H9 (cell line): Measurements from ENCODE around the gene KRTAP5-1. TPM values are rescaled to one million over a fixed set of nuclear protein-coding genes. Genes with fewer than 3 reads are reported as not detected.

Source experiments
- DNase-seq: peaks from one replicate; pipeline ENCODE4 v3.0.0-alpha.2; 2017
- H2AFZ ChIP-seq: one replicate; pipeline ENCODE4 v1.6.1; 2013; ENCODE audit warnings: mild to moderate bottlenecking, low read length, control low read depth, moderate library complexity
- H2AK5ac ChIP-seq: 2 replicates; pipeline ENCODE4 v1.6.1; 2013; ENCODE audit warnings: low read length, control low read depth, mixed read lengths; ENCODE audit not compliant: insufficient read length
- H2BK120ac ChIP-seq: one replicate; pipeline ENCODE4 v1.6.1; 2013; ENCODE audit warnings: low read depth, mild to moderate bottlenecking, low read length, control low read depth, inconsistent platforms; ENCODE audit not compliant: poor library complexity, severe bottlenecking
- H2BK12ac ChIP-seq: 2 replicates; pipeline ENCODE4 v1.6.1; 2013; ENCODE audit warnings: low read length, control low read depth, mixed read lengths, low read depth; ENCODE audit not compliant: insufficient read length
- H2BK15ac ChIP-seq: 2 replicates; pipeline ENCODE4 v1.6.1; 2013; ENCODE audit warnings: low read depth, low read length, control low read depth
- H2BK20ac ChIP-seq: one replicate; pipeline ENCODE4 v1.6.1; 2013; ENCODE audit warnings: low read depth, mild to moderate bottlenecking, low read length, control low read depth, inconsistent platforms; ENCODE audit not compliant: poor library complexity, severe bottlenecking
- H2BK5ac ChIP-seq: 2 replicates; pipeline ENCODE4 v1.6.1; 2013; ENCODE audit warnings: low read length, control low read depth, mixed read lengths; ENCODE audit not compliant: insufficient read length
- H3K14ac ChIP-seq: 2 replicates; pipeline ENCODE4 v1.6.1; 2013; ENCODE audit warnings: low read length, control low read depth; ENCODE audit not compliant: insufficient read depth
- H3K18ac ChIP-seq: 2 replicates; pipeline ENCODE4 v1.6.1; 2013; ENCODE audit warnings: low read depth, mild to moderate bottlenecking, mixed read lengths, low read length, control low read depth; ENCODE audit not compliant: insufficient read length
- H3K23ac ChIP-seq: 2 replicates; pipeline ENCODE4 v1.6.1; 2013; ENCODE audit warnings: low read length, control low read depth, mixed read lengths, low read depth; ENCODE audit not compliant: insufficient read length
- H3K23me2 ChIP-seq: 2 replicates; pipeline ENCODE4 v1.6.1; 2013; ENCODE audit warnings: low read depth, mild to moderate bottlenecking, mixed read lengths, low read length, control low read depth; ENCODE audit not compliant: insufficient read length, poor library complexity, severe bottlenecking
- H3K27ac ChIP-seq: 2 replicates; pipeline ENCODE4 v1.5.1; 2013; ENCODE audit warnings: low read length, control low read depth, mixed read lengths, low read depth; ENCODE audit not compliant: insufficient read length
- H3K27me3 ChIP-seq: 2 replicates; pipeline ENCODE4 v1.6.1; 2013; ENCODE audit warnings: low read length, control low read depth, inconsistent platforms; ENCODE audit not compliant: insufficient read depth
- H3K4ac ChIP-seq: 2 replicates; pipeline ENCODE4 v1.6.1; 2013; ENCODE audit warnings: low read depth, mild to moderate bottlenecking, control low read depth, inconsistent platforms, low read length, moderate library complexity
- H3K4me1 ChIP-seq: 2 replicates; pipeline ENCODE4 v1.6.1; 2013; ENCODE audit warnings: low read length, control low read depth, inconsistent platforms; ENCODE audit not compliant: insufficient read depth
- H3K4me2 ChIP-seq: 2 replicates; pipeline ENCODE4 v1.6.1; 2013; ENCODE audit warnings: low read length, control low read depth, mixed read lengths; ENCODE audit not compliant: insufficient read length, insufficient read depth
- H3K56ac ChIP-seq: 2 replicates; pipeline ENCODE4 v1.6.1; 2013; ENCODE audit warnings: low read depth, mild to moderate bottlenecking, mixed read lengths, low read length, control low read depth; ENCODE audit not compliant: insufficient read length
- H3K79me1 ChIP-seq: 2 replicates; pipeline ENCODE4 v1.6.1; 2013; ENCODE audit warnings: low read depth, mild to moderate bottlenecking, moderate library complexity, low read length, control low read depth, inconsistent platforms; ENCODE audit not compliant: insufficient read depth, poor library complexity, severe bottlenecking
- H3K79me2 ChIP-seq: 2 replicates; pipeline ENCODE4 v1.6.1; 2013; ENCODE audit warnings: low read length, control low read depth, inconsistent platforms; ENCODE audit not compliant: insufficient read depth
- H3K9ac ChIP-seq: 2 replicates; pipeline ENCODE4 v1.6.1; 2013; ENCODE audit warnings: low read length, control low read depth, mixed read lengths; ENCODE audit not compliant: insufficient read length; ENCODE audit errors: extremely low read depth
- H3K9me3 ChIP-seq: one replicate; pipeline ENCODE4 v1.6.1; 2013; ENCODE audit warnings: low read depth, low read length, inconsistent platforms; ENCODE audit not compliant: control insufficient read depth
- H3T11ph ChIP-seq: one replicate; pipeline ENCODE4 v1.6.1; 2013; ENCODE audit warnings: mild to moderate bottlenecking, low read length, control low read depth, inconsistent platforms
- H4K20me1 ChIP-seq: one replicate; pipeline ENCODE4 v1.6.1; 2013; ENCODE audit not compliant: control insufficient read depth, insufficient read length, insufficient read depth
- H4K5ac ChIP-seq: 2 replicates; pipeline ENCODE4 v1.6.1; 2013; ENCODE audit warnings: low read depth, mild to moderate bottlenecking, mixed read lengths, low read length, control low read depth; ENCODE audit not compliant: insufficient read length
- H4K8ac ChIP-seq: replicated peaks from 2 replicates; pipeline ENCODE4 v1.6.1; 2013; ENCODE audit warnings: low read length, control low read depth, mixed read lengths, low read depth; ENCODE audit not compliant: insufficient read length
- H4K91ac ChIP-seq: 2 replicates; pipeline ENCODE4 v1.6.1; 2013; ENCODE audit warnings: low read depth, mild to moderate bottlenecking, moderate library complexity, mixed read lengths, low read length, control low read depth; ENCODE audit not compliant: insufficient read length
- H3K27ac Mint-ChIP-seq, 3 experiments: 2 replicates in 2 of 3; 3 replicates in 1 of 3; pipeline ENCODE4 v1.8.0; 2020 to 2021; ENCODE audit warnings: mixed read lengths in 3 of 3, mild to moderate bottlenecking in 1 of 3, moderate library complexity in 1 of 3
- H3K27me3 Mint-ChIP-seq: 2 replicates; pipeline ENCODE4 v1.8.0; 2021; ENCODE audit warnings: low read depth, mild to moderate bottlenecking, moderate library complexity, mixed read lengths
- H3K36me3 Mint-ChIP-seq, 3 experiments: 2 replicates in 2 of 3; 3 replicates in 1 of 3; pipeline ENCODE4 v1.8.0; 2020 to 2021; ENCODE audit warnings: low read depth in 3 of 3, mixed read lengths in 3 of 3; ENCODE audit not compliant: insufficient read depth in 1 of 3
- H3K4me1 Mint-ChIP-seq, 2 experiments: 2 replicates each; pipeline ENCODE4 v1.8.0; 2020; ENCODE audit warnings: mixed read lengths in 2 of 2
- H3K4me3 Mint-ChIP-seq, 2 experiments: 2 replicates in 1 of 2; 3 replicates in 1 of 2; pipeline ENCODE4 v1.8.0; 2020 to 2021; ENCODE audit warnings: mild to moderate bottlenecking in 2 of 2, mixed read lengths in 2 of 2, moderate library complexity in 1 of 2
- H3K9me3 Mint-ChIP-seq, 2 experiments: 2 replicates in 1 of 2; 3 replicates in 1 of 2; pipeline ENCODE4 v1.8.0; 2020; ENCODE audit warnings: mild to moderate bottlenecking in 2 of 2, mixed read lengths in 2 of 2, moderate library complexity in 1 of 2
- CTCF ChIP-seq: fragments of 200-600 bp; sonication (generic); conservative IDR thresholded peaks from 3 replicates; pipeline ENCODE4 v1.8.0; 2021; ENCODE audit warnings: antibody characterized with exemption, mild to moderate bottlenecking
- WGBS: extraction: QIAGEN DNeasy Blood & Tissue Kit; methylation state at CpG from one replicate; pipeline ENCODE4 v1.1.7; 2013; ENCODE audit warnings: missing lambda C conversion rate, low lambda C conversion rate, mixed read lengths; ENCODE audit not compliant: insufficient read length; ENCODE audit errors: extremely low coverage; 5-methylcytosine and 5-hydroxymethylcytosine counted together
- total RNA-seq: library from RNA; stranded (reverse); gene quantifications from 2 replicates; pipeline ENCODE4 v1.2.1, GENCODE V29; 2021

KRTAP5-1 gene
- total RNA-seq, 1 experiment from 2014 or later = not detected

GRCh38 chr11:1633864-1634263 is 48.8 kb upstream of the KRTAP5-1 start:
- no peak overlapping the region for H3K27ac Mint-ChIP-seq
- no peak overlapping the region for H2BK20ac ChIP-seq
- no peak for DNase-seq
- no CpG with 5 or more reads among the region's 10 CpGs for WGBS
- no peak overlapping the region for H2BK12ac ChIP-seq
- H2BK5ac ChIP-seq = no peak overlapping the region
- H3K4me1 ChIP-seq = no peaks in the 10 kb centered on the region; the same call in 1 of the 2 replicates
- H3K4me2 ChIP-seq = no peak overlapping the region
- H3K23ac ChIP-seq = no peak overlapping the region
- no peaks in the 10 kb centered on the region for H3K23me2 ChIP-seq
- no peaks in the 10 kb centered on the region for H3K9me3 ChIP-seq
- no peak for TF ChIP-seq CTCF
- no peak overlapping the region for H3K56ac ChIP-seq
- no peaks in the 10 kb centered on the region for H3K9me3 Mint-ChIP-seq
- no peak overlapping the region for H3K14ac ChIP-seq
- no peaks in the 10 kb centered on the region for H3K79me2 ChIP-seq
- no peak overlapping the region for H3K4ac ChIP-seq
- H4K91ac ChIP-seq = no peak overlapping the region
- no peak overlapping the region for H4K5ac ChIP-seq
- H4K8ac ChIP-seq = no peak overlapping the region
- H2AFZ ChIP-seq = no peak overlapping the region
- H4K20me1 ChIP-seq = no peaks in the 10 kb centered on the region
- no peaks in the 10 kb centered on the region for H3K36me3 Mint-ChIP-seq
- H3K18ac ChIP-seq = no peak overlapping the region
- H3K9ac ChIP-seq = no peak overlapping the region
- no peaks in the 10 kb centered on the region; the same call in 1 of the 2 replicates for H3K27me3 ChIP-seq
- H2BK15ac ChIP-seq = no peak overlapping the region
- no peak overlapping the region for H3K27ac ChIP-seq
- H2AK5ac ChIP-seq = no peak overlapping the region
- no peak overlapping the region for H3K4me3 Mint-ChIP-seq
- H2BK120ac ChIP-seq = no peak overlapping the region
- H3T11ph ChIP-seq = no peak overlapping the region
- H3K27me3 Mint-ChIP-seq = peaks cover 55% of the 10 kb centered on the region
- no peaks in the 10 kb centered on the region for H3K79me1 ChIP-seq
- H3K4me1 Mint-ChIP-seq = peaks cover 6% of the 10 kb centered on the region in 2 experiments
